WTC11 (cell line): ENCODE results near the gene AGO4.

Experiments
- CBFB ChIP-seq: sonication (generic); formaldehyde crosslinking; IDR thresholded peaks from 2 replicates; pipeline ENCODE4 v1.8.1; 2022; ENCODE audit warnings: mild to moderate bottlenecking, low read depth, missing genetic modification reagents
- CTCF ChIP-seq: fragments of 200-600 bp; IDR thresholded peaks from 2 replicates; pipeline ENCODE4 v1.8.0; 2022; ENCODE audit warnings: antibody characterized with exemption
- FOXK1 ChIP-seq: sonication (generic); formaldehyde crosslinking; IDR thresholded peaks from 2 replicates; pipeline ENCODE4 v1.8.0; 2022; ENCODE audit warnings: mild to moderate bottlenecking, moderate library complexity, missing genetic modification reagents
- NFYB ChIP-seq: sonication (generic); formaldehyde crosslinking; conservative IDR thresholded peaks from 2 replicates; pipeline ENCODE4 v1.8.0; 2022; ENCODE audit warnings: low read depth, missing genetic modification reagents
- SOX15 ChIP-seq: fragments of 250-450 bp; sonication (Bioruptor Pico); IDR thresholded peaks from 2 replicates; pipeline ENCODE4 v1.9.0; 2021; ENCODE audit warnings: mild to moderate bottlenecking
- SP1 ChIP-seq: sonication (generic); formaldehyde crosslinking; conservative IDR thresholded peaks from 2 replicates; pipeline ENCODE4 v1.8.1; 2022; ENCODE audit warnings: missing genetic modification reagents
- TCF7 ChIP-seq: sonication (generic); formaldehyde crosslinking; IDR thresholded peaks from 2 replicates; pipeline ENCODE4 v1.8.0; 2022; ENCODE audit warnings: mild to moderate bottlenecking, low read depth, missing genetic modification reagents, moderate library complexity
- TEAD4 ChIP-seq: sonication (generic); formaldehyde crosslinking; IDR thresholded peaks from 2 replicates; pipeline ENCODE4 v1.8.0; 2022; ENCODE audit warnings: mild to moderate bottlenecking, missing genetic modification reagents
- USF1 ChIP-seq: sonication (generic); formaldehyde crosslinking; IDR thresholded peaks from 2 replicates; pipeline ENCODE4 v1.8.0; 2022; ENCODE audit warnings: mild to moderate bottlenecking, missing genetic modification reagents
- ZNF219 ChIP-seq: sonication (generic); formaldehyde crosslinking; IDR thresholded peaks from 2 replicates; pipeline ENCODE4 v1.8.0; 2023; ENCODE audit warnings: missing genetic modification reagents, mild to moderate bottlenecking, borderline replicate concordance
- TF ChIP-seq, protein P1 (sequence below): sonication (generic); formaldehyde crosslinking; IDR thresholded peaks from 2 replicates; pipeline ENCODE4 v1.8.1; 2023; ENCODE audit warnings: mild to moderate bottlenecking, missing genetic modification reagents, moderate library complexity
- TF ChIP-seq, protein P2 (sequence below): sonication (generic); formaldehyde crosslinking; conservative IDR thresholded peaks from 2 replicates; pipeline ENCODE4 v1.8.1; 2023; ENCODE audit warnings: mild to moderate bottlenecking, low read depth, missing genetic modification reagents, moderate library complexity
- TF ChIP-seq, protein P3 (sequence below): sonication (generic); formaldehyde crosslinking; IDR thresholded peaks from 2 replicates; pipeline ENCODE4 v1.8.1; 2022; ENCODE audit warnings: missing genetic modification reagents, borderline replicate concordance

- TF ChIP-seq TCF7 (no peak), CTCF (no peak), FOXK1 (CRISPR knock-in tag) (no peak), ZNF219 (CRISPR knock-in tag) (no peak), CBFB (CRISPR knock-in tag) (no peak), USF1 (CRISPR knock-in tag) (no peak), TEAD4 (CRISPR knock-in tag) (no peak), SP1 (CRISPR knock-in tag) (no peak), SOX15 (no peak), NFYB (CRISPR knock-in tag) (no peak)
- TF ChIP-seq, protein P1, sequence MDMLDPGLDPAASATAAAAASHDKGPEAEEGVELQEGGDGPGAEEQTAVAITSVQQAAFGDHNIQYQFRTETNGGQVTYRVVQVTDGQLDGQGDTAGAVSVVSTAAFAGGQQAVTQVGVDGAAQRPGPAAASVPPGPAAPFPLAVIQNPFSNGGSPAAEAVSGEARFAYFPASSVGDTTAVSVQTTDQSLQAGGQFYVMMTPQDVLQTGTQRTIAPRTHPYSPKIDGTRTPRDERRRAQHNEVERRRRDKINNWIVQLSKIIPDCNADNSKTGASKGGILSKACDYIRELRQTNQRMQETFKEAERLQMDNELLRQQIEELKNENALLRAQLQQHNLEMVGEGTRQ (CRISPR knock-in tag) = no peak
- TF ChIP-seq, protein P2, sequence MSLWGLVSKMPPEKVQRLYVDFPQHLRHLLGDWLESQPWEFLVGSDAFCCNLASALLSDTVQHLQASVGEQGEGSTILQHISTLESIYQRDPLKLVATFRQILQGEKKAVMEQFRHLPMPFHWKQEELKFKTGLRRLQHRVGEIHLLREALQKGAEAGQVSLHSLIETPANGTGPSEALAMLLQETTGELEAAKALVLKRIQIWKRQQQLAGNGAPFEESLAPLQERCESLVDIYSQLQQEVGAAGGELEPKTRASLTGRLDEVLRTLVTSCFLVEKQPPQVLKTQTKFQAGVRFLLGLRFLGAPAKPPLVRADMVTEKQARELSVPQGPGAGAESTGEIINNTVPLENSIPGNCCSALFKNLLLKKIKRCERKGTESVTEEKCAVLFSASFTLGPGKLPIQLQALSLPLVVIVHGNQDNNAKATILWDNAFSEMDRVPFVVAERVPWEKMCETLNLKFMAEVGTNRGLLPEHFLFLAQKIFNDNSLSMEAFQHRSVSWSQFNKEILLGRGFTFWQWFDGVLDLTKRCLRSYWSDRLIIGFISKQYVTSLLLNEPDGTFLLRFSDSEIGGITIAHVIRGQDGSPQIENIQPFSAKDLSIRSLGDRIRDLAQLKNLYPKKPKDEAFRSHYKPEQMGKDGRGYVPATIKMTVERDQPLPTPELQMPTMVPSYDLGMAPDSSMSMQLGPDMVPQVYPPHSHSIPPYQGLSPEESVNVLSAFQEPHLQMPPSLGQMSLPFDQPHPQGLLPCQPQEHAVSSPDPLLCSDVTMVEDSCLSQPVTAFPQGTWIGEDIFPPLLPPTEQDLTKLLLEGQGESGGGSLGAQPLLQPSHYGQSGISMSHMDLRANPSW = no peak
- TF ChIP-seq, protein P3, sequence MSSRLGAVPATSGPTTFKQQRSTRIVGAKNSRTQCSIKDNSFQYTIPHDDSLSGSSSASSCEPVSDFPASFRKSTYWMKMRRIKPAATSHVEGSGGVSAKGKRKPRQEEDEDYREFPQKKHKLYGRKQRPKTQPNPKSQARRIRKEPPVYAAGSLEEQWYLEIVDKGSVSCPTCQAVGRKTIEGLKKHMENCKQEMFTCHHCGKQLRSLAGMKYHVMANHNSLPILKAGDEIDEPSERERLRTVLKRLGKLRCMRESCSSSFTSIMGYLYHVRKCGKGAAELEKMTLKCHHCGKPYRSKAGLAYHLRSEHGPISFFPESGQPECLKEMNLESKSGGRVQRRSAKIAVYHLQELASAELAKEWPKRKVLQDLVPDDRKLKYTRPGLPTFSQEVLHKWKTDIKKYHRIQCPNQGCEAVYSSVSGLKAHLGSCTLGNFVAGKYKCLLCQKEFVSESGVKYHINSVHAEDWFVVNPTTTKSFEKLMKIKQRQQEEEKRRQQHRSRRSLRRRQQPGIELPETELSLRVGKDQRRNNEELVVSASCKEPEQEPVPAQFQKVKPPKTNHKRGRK (CRISPR knock-in tag) = no peak
These were observed 52.9 kb downstream of the AGO4 start for GRCh38 chr1:35860696-35861095.
